Skin of body (tissue), 2 donors: ENCODE data around the gene JARID2. TPM values are rescaled to one million over a fixed set of nuclear protein-coding genes. Genes with fewer than 3 reads are reported as not detected.

Source experiments
- DNase-seq: peaks from one replicate; lab custom pipeline; 2025; lab: John Stamatoyannopoulos, UW
- total RNA-seq: library from RNA; depleted of rRNA; stranded (reverse); fragments of >200 nt; gene quantifications from one replicate; pipeline ENCODE4 v1.2.3, GENCODE V29; 2014

JARID2 gene
- total RNA-seq, 1 donor from 2014 or later, result 17.5 TPM

- no peak for DNase-seq
Measured at GRCh38 chr6:15393605-15394004, 147.7 kb downstream of the JARID2 start.

- no peak for DNase-seq
Measured at GRCh38 chr6:15395087-15395486, 149.2 kb downstream of the JARID2 start.

GRCh38 chr6:15396808-15397207 lies 150.9 kb downstream of the JARID2 start:
- no peak for DNase-seq

GRCh38 chr6:15398633-15399275 lies 152.9 kb downstream of the JARID2 start:
- no peak for DNase-seq

- peak; percentile 84 for DNase-seq
Measured at GRCh38 chr6:15399641-15400470, 154.0 kb downstream of the JARID2 start.

GRCh38 chr6:15400572-15401004 lies 154.7 kb downstream of the JARID2 start:
- peak; percentile 48 for DNase-seq

- DNase-seq, result no peak
Measured at GRCh38 chr6:15401120-15401519, 155.3 kb downstream of the JARID2 start.

DNA sequence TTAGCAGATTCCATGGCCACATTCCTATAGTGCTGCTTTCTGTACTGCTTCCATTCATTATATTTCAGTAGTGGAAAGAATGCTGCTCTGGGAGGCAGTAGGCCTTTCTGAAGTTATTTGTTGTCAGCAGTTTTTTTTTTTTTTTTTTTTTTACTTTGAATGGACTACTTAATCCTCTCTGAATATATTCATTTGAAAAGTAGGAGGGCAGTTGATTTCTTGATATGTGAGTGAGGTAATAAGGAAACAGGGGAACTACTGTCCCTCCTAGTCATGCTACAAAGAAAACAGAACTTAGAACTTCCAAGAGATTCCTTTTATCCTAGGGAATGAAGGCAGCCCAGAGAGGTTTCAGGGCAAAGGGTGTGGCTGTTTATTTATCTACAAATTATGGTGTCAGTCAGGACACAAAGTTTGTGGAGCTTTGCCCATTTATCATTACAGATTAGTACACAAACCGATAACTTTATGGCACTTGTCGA lies 155.9 kb downstream of the JARID2 start:
- peak; percentile 38 for DNase-seq

DNA sequence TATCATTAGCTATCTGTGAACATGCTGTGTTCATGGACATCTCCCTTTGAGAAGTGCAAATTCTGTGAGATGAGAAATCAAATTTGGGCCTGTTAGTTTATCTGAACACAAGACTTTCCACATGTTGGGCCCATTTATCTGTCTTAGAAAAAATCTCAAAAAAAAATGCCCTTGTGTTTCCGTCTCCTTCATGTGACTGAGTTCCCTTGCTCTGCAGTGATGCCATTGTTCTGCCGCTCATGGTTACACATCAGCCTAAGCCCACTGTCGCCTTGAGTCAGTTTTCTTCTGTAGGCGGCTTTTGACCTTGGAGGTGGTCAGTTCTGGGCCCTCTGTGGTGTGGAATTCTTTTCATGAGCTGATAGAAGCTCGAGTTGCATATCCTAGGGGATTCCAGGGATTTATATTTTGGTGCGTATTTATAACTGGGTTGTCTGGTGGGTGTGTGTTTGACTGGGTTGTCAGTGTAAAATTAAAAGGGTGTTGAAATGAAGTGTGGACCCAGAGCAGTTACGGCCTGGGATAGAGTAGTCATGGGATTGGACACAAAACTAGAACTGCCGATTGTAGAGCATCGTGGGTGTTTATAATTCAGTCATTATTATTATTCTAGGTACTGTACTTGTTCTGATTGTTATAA lies 156.7 kb downstream of the JARID2 start:
- no peak for DNase-seq

GRCh38 chr6:15403094-15403755 lies 157.4 kb downstream of the JARID2 start:
- DNase-seq, result no peak

DNA sequence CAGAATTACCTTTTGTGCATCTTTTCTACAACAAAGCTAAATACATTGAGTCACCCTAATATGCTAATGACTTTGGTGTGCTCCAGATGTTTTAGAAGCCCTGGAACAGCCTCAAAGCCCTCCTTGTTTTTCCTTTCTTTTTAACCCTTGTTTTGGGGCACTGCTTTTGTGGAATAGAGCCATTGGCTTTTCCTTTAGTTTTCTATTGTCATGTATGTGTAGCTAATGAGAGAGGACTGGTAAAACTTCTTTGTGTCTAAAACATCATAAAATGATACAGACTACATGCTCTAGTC lies 158.8 kb downstream of the JARID2 start:
- no peak for DNase-seq

GRCh38 chr6:15405129-15406068 lies 159.5 kb downstream of the JARID2 start:
- DNase-seq, result no peak

GRCh38 chr6:15406452-15406851 lies 160.6 kb downstream of the JARID2 start:
- no peak for DNase-seq

DNA sequence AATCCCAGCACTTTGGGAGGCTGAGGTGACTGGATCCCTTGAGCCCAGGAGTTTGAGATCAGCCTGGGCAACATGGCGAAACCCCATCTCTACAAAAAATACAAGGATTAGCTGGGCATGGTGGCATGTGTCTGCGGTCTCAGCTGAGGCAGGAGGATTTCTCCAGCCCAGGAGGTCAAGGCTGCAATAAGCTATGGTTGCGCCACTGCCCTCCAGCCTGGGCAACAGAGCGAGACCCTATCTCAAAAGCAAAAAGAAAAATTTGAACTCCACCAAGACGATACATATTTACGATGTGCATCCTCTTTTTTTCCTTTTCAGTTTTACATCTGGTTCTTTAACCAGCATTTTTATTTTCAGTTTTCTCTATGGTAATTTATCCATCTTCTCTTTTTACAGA lies 162.1 kb downstream of the JARID2 start:
- no peak for DNase-seq

DNA sequence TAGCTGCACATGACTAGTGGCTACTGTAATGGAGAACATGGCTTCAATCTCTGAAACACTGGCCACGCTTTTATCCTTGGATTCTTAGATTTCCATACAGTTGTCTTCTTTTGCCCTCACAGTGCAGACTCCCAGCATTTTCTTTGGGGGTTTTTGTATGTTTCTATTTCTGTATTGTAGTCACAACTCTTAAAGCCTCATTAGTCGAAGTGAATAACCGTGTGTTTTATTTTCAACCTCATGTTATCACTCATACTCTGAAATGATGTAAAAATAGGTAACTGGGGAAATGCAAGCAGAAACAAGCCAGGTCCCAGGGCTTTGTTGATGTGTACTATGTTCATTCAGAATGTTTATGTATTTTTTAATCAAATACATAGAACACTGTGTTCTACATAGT lies 162.9 kb downstream of the JARID2 start:
- no peak for DNase-seq

DNA sequence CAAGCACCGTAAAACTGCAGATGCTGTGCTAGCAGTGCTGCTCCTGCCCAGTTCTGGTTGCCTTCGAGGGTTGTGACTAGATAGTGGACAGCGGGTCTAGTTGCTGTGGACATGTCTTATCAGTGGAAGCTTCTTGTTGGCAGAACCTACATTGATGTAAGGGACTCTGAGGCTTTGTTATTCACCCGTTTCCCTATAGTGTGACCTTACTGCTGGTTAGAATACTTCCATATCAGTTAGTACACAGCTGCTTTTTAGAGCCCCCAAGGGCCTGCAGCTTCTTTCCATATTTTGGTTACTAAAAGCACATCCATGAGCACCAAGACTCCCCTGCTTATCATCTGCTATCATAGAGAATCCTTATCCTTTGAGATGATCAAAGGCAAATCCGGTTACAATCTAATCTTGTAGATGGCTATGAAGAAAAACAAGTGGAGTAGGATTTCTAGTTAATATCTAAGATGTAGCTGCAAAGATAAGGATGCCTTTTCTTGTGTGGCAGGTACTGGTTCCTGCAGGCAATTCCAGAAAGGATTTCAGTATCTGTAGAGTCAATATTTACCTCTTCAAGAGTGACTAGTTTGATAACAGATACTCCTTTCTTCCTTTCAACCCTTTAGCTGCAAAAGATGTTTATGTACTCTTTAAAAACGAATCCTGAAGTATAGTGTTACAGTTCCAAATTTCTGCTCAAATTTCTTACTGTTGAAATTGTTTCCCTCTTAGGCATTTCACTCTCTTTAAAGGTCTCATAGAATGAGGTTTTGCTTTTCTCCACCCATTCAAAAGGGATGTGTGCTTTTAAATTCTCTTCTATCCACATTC lies 163.6 kb downstream of the JARID2 start:
- no peak for DNase-seq

- no peak for DNase-seq
Measured at GRCh38 chr6:15410126-15410391, 164.2 kb downstream of the JARID2 start.

DNA sequence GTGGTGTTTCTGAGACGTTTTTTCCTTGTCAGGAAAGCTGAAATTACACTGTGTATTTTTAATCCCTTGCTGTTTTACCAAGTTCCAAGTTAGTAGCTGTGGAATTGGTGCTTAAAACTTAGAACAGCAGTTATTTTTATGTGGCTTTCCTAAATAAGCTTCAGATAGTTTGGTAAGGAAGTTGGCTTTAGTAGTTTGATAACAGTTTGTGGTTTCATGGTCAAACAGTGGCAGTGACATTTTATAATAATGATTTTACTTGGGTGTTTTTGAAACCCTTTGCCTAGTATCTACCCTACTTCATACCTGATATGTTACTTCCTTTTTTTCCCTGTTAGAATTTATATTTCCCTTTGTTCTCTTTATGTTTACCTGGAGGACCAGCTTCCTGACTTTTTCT lies 164.9 kb downstream of the JARID2 start:
- DNase-seq, result no peak

DNA sequence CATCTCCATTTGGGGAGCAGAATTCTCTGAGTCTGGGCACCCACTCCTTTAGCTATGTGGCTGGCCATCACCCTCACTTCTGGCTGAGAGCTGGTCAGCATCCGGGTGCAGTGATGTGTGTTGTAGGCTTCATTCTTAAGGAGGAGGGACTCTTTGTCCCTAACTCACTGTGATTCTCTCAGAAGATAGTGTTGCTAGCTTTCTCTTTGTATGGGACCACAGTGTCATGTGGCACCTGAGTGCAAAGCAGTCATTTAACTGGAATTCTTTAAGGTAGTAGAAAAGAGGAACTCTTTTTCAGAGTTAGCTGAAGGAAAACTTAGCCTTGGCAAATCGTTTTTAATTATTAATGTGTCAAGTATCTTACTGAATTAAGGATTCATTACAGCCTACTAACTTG lies 165.9 kb downstream of the JARID2 start:
- DNase-seq, result no peak

DNA sequence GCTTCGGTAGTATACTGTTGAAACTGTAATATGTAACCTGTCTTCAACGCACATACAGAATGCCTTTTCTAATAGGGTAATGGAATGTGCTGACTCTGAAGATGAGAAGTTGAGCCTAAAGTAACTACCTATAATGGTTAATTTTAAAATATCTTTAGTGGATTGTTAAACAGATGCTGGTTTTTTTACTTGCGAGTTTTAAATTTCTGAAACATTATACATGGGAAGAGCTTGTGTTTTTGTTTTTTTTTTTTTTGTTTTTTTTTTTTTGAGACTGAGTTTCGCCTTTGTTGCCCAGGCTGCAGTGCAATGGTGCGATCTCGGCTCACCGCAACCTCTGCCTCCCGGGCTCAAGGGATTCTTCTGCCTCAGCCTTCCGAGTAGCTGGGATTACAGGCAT lies 166.9 kb downstream of the JARID2 start:
- no peak for DNase-seq
